IMR-90 (cell line): ENCODE data around the gene CLSTN3. TPM values are rescaled to one million over a fixed set of nuclear protein-coding genes. Genes with fewer than 3 reads are reported as not detected.

ENCODE experiments used
- ATAC-seq: fragments of 200-7000 bp; cut with Tn5 transposase; 2 replicates; pipeline ENCODE4 v1.9.1; 2020; ENCODE audit warnings: low read depth, mild to moderate bottlenecking, moderate library complexity
- BruUV-seq: library from RNA; stranded (reverse); fragments of 400-500 nt; replicated peaks from 2 replicates; lab custom pipeline; 2021; lab: Mats Ljungman, UMichigan
- CTCF ChIA-PET: fragments of 300-600 bp; formaldehyde crosslinking; extraction: SDS; loops from one replicate; lab custom pipeline; 2021; ENCODE audit warnings: antibody characterized with exemption; lab: Yijun Ruan, JAX
- POLR2A ChIA-PET: fragments of 300-600 bp; sonication (Branson Sonifier 250); formaldehyde crosslinking; loops from one replicate; lab custom pipeline; 2022; ENCODE audit warnings: antibody characterized with exemption; ENCODE audit not compliant: unreplicated experiment; lab: Charles Lee
- DNase-seq: peaks from one replicate; pipeline ENCODE4 v3.0.0; 2013
- H2AFZ ChIP-seq: replicated peaks from 2 replicates; pipeline ENCODE3; 2013; ENCODE audit warnings: low read length, mild to moderate bottlenecking; ENCODE audit not compliant: poor library complexity
- H2AK5ac ChIP-seq: 2 replicates; pipeline ENCODE4 v1.6.1; 2013; ENCODE audit warnings: low read depth, low read length, inconsistent platforms
- H2AK9ac ChIP-seq: replicated peaks from 2 replicates; pipeline ENCODE3; 2013; ENCODE audit warnings: mild to moderate bottlenecking, low read depth, low read length, moderate library complexity; ENCODE audit not compliant: poor library complexity
- H2BK120ac ChIP-seq: 2 replicates; pipeline ENCODE4 v1.6.1; 2013; ENCODE audit warnings: low read depth, low read length, inconsistent platforms
- H2BK15ac ChIP-seq: 3 replicates; pipeline ENCODE4 v1.6.1; 2013; ENCODE audit warnings: low read depth, low read length, inconsistent platforms
- H2BK20ac ChIP-seq: 2 replicates; pipeline ENCODE4 v1.6.1; 2013; ENCODE audit warnings: low read depth, mild to moderate bottlenecking, inconsistent platforms, low read length, moderate library complexity
- H2BK5ac ChIP-seq: 2 replicates; pipeline ENCODE4 v1.6.1; 2013; ENCODE audit warnings: mild to moderate bottlenecking, low read depth, low read length, inconsistent platforms; ENCODE audit not compliant: poor library complexity, severe bottlenecking
- H3K14ac ChIP-seq: replicated peaks from 2 replicates; pipeline ENCODE4 v1.6.1; 2013; ENCODE audit warnings: low read depth, low read length, inconsistent platforms
- H3K18ac ChIP-seq: 2 replicates; pipeline ENCODE4 v1.6.1; 2013; ENCODE audit warnings: low read depth, low read length, control low read depth
- H3K23ac ChIP-seq: 2 replicates; pipeline ENCODE4 v1.6.1; 2013; ENCODE audit warnings: low read depth, low read length, inconsistent platforms
- H3K27ac ChIP-seq: 2 replicates; pipeline ENCODE4 v1.5.1; 2013; ENCODE audit warnings: mild to moderate bottlenecking, control low read depth, low read length; ENCODE audit not compliant: insufficient read depth
- H3K27me3 ChIP-seq: 2 replicates; pipeline ENCODE4 v1.6.1; 2013; ENCODE audit warnings: low read length; ENCODE audit not compliant: control insufficient read depth, insufficient read depth
- H3K36me3 ChIP-seq: 2 replicates; pipeline ENCODE4 v1.6.1; 2013; ENCODE audit warnings: low read length, mixed read lengths; ENCODE audit not compliant: control insufficient read depth, insufficient read depth
- H3K4ac ChIP-seq: 2 replicates; pipeline ENCODE4 v1.6.1; 2013; ENCODE audit warnings: low read depth, low read length, inconsistent platforms
- H3K4me1 ChIP-seq: 2 replicates; pipeline ENCODE4 v1.6.1; 2013; ENCODE audit warnings: low read length, mixed read lengths; ENCODE audit not compliant: control insufficient read depth, insufficient read depth
- H3K4me2 ChIP-seq: 2 replicates; pipeline ENCODE4 v1.6.1; 2013; ENCODE audit warnings: low read depth, mild to moderate bottlenecking, control low read depth, low read length, moderate library complexity
- H3K4me3 ChIP-seq: 2 replicates; pipeline ENCODE4 v1.5.1; 2013; ENCODE audit warnings: low read depth, mild to moderate bottlenecking, control low read depth, low read length, moderate library complexity; ENCODE audit not compliant: insufficient read depth
- H3K56ac ChIP-seq: 2 replicates; pipeline ENCODE4 v1.6.1; 2013; ENCODE audit warnings: low read length, inconsistent platforms; ENCODE audit not compliant: insufficient read depth; ENCODE audit errors: extremely low read depth
- H3K79me1 ChIP-seq, 2 experiments: 2 replicates each; pipeline ENCODE4 v1.6.1; 2013; ENCODE audit warnings: low read length in 2 of 2, inconsistent platforms in 1 of 2, low read depth in 1 of 2
- H3K9ac ChIP-seq: 2 replicates; pipeline ENCODE4 v1.6.1; 2013; ENCODE audit warnings: low read depth, low read length, control low read depth
- H3K9me1 ChIP-seq: 2 replicates; pipeline ENCODE4 v1.6.1; 2013; ENCODE audit warnings: low read length, inconsistent platforms; ENCODE audit not compliant: insufficient read depth
- H3K9me3 ChIP-seq: 2 replicates; pipeline ENCODE4 v1.6.1; 2013; ENCODE audit warnings: low read length; ENCODE audit not compliant: control insufficient read depth, insufficient read depth
- H4K20me1 ChIP-seq: 2 replicates; pipeline ENCODE4 v1.6.1; 2013; ENCODE audit warnings: low read length, inconsistent platforms; ENCODE audit not compliant: insufficient read depth
- H4K5ac ChIP-seq: 2 replicates; pipeline ENCODE4 v1.6.1; 2013; ENCODE audit warnings: mild to moderate bottlenecking, low read depth, low read length, control low read depth
- H4K8ac ChIP-seq, 2 experiments: 2 replicates each; pipeline ENCODE4 v1.6.1; 2013; ENCODE audit warnings: low read depth in 2 of 2, low read length in 2 of 2, control low read depth in 1 of 2, inconsistent platforms in 1 of 2
- H4K91ac ChIP-seq: 2 replicates; pipeline ENCODE4 v1.6.1; 2013; ENCODE audit warnings: low read depth, low read length, inconsistent platforms; ENCODE audit not compliant: insufficient read depth
- CEBPB ChIP-seq: IDR thresholded peaks from 2 replicates; pipeline ENCODE4 v1.6.1; 2012; ENCODE audit warnings: low read depth, low read length, improper control_type of control experiment
- CHD1 ChIP-seq: IDR thresholded peaks from 2 replicates; pipeline ENCODE4 v1.6.1; 2012; ENCODE audit warnings: low read depth, low read length, improper control_type of control experiment
- ELK1 ChIP-seq: fragments of 150-350 bp; IDR thresholded peaks from 2 replicates; pipeline ENCODE4 v1.6.1; 2016; ENCODE audit warnings: low read depth, mild to moderate bottlenecking, low read length, moderate library complexity, borderline replicate concordance
- POLR2A ChIP-seq: IDR thresholded peaks from 2 replicates; pipeline ENCODE4 v1.6.1; 2012; ENCODE audit warnings: mild to moderate bottlenecking, low read depth, low read length
- RFX5 ChIP-seq: IDR thresholded peaks from 2 replicates; pipeline ENCODE4 v1.8.0; 2012; ENCODE audit warnings: low read depth, mild to moderate bottlenecking, low read length, moderate library complexity
- SMC3 ChIP-seq: fragments of 150-350 bp; IDR thresholded peaks from 2 replicates; pipeline ENCODE4 v1.6.1; 2016; ENCODE audit warnings: low read depth, mild to moderate bottlenecking, antibody characterized with exemption, low read length, moderate library complexity
- WGBS, 2 experiments: methylation state at CpG; one replicate each; pipeline versions ENCODE4 v1.1.5 to v1.1.7; 2013; ENCODE audit warnings: missing lambda C conversion rate in 2 of 2; ENCODE audit not compliant: insufficient read length in 1 of 2; ENCODE audit errors: extremely low coverage in 2 of 2; 5-methylcytosine and 5-hydroxymethylcytosine counted together
- dilution Hi-C: fragments of 300-500 bp; cut with HindIII; formaldehyde crosslinking; loops from one replicate; pipeline ENCODE4 v1.14.3; 2018; ENCODE audit warnings: low sequenced_read_pairs; ENCODE audit not compliant: unreplicated experiment
- in situ Hi-C: fragments of 300-500 bp; cut with MboI; formaldehyde crosslinking; loops from 3 replicates; pipeline ENCODE4 v1.14.3; 2019; ENCODE audit warnings: low sequenced_read_pairs, inconsistent platforms, mixed read lengths
- intact Hi-C: fragments of 100-400 bp; cut with micrococcal nuclease; formaldehyde crosslinking; loops from 2 replicates; pipeline ENCODE4 v1.10.0; 2022
- polyA plus RNA-seq, 3 experiments: library from polyadenylated mRNA; depleted of rRNA; stranded (reverse); fragments of >200 nt; gene quantifications; 2 replicates each; pipeline ENCODE4 v1.2.3, GENCODE V29; 2012; ENCODE audit warnings: low replicate concordance in 1 of 3
- total RNA-seq: library from RNA; depleted of rRNA; stranded (reverse); fragments of >200 nt; gene quantifications from 2 replicates; pipeline ENCODE4 v1.2.3, GENCODE V29; 2012

The CLSTN3 gene
- total and polyA plus RNA-seq, 2 of the 4 experiments (the other 2 are of a cell fraction): 4.1 to 16.4 TPM

DNA sequence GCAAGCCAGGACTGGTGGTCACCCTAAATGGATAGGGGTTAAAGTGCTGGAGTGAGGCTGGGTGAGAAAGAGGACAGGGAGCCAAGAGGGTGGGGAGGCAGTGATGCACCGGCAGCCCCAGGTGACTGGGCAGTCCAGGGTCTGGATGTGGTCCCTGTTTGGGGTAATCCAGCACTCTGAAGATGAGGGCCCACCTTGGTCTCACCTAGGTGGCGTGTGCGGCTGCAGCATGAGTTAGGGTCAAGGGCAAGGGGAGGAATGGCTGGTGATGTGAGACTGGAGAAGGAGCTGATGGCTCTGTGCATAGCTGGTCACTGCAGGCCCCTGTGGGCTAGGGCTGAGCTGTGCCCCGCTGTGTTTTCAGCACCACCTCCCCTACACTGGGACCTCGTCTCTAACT is 19.5 kb upstream of the CLSTN3 start:
- Histone ChIP-seq H3K56ac (no peak overlapping the region), H2AK5ac (peak overlapping the region; percentile 50), H3K4me3 (no peak overlapping the region), H3K18ac (no peak overlapping the region), H3K79me1 (peaks cover 24 to 49% of the 10 kb centered on the region in 2 experiments; a peak in 3 of 4 replicates), H2BK15ac (no peak overlapping the region), H3K14ac (no peak overlapping the region), H3K27me3 (no peaks in the 10 kb centered on the region), H3K4me2 (no peak overlapping the region), H2BK120ac (no peak overlapping the region), H3K4ac (no peak overlapping the region), H3K4me1 (peaks cover 5% of the 10 kb centered on the region; the same call in 1 of the 2 replicates), H3K36me3 (peaks cover 14% of the 10 kb centered on the region), H3K27ac (no peak overlapping the region), H4K20me1 (no peaks in the 10 kb centered on the region), H4K8ac (no peak overlapping the region), H2BK5ac (no peak overlapping the region), H3K9me1 (no peaks in the 10 kb centered on the region), H3K23ac (no peak overlapping the region), H2AK9ac (peak overlapping the region; percentile 33), H4K5ac (no peak overlapping the region), H2AFZ (no peak overlapping the region), H4K91ac (no peak overlapping the region), H2BK20ac (no peak overlapping the region), H3K9me3 (no peaks in the 10 kb centered on the region), H3K9ac (no peak overlapping the region)
- in situ Hi-C loops: loop anchor here (5.0 to 10.0 kb wide), 2 partner anchors 48 to 166 kb away; partner anchors contain the start of genes C12orf57, C1S and RNU7-1
- dilution Hi-C loops: no loop called here
- 100% methylated on average over 1 of the region's 5 CpGs; no CpG with 5 or more reads in 1 of the 2 experiments for WGBS, 2 experiments
- TF ChIP-seq RFX5: no peak
- no peak for TF ChIP-seq ELK1
- no peak for TF ChIP-seq POLR2A
- no peak for TF ChIP-seq SMC3
- no peak for TF ChIP-seq CHD1
- no peak for TF ChIP-seq CEBPB
- ChIA-PET CTCF (interaction anchor here (1.0 kb wide), 1 partner anchor 50 kb away, joined by 3 read pairs; the partner anchor contains the start of gene C1S), POLR2A (interaction anchor here (0.6 kb wide), 1 partner anchor 50 kb away, joined by 3 read pairs; the partner anchor contains the start of gene C1S)
- intact Hi-C loops: loop anchor here (5.0 kb wide), 1 partner anchor 238 kb away; the partner anchor contains the start of gene SPSB2
- DNase-seq (no peak), ATAC-seq (no peak)
- no TSS peak for BruUV-seq
